A673 (cell line): ENCODE results near the gene NDC80. TPM values are rescaled to one million over a fixed set of nuclear protein-coding genes. Genes with fewer than 3 reads are reported as not detected.

ENCODE experiments used
- BruUV-seq: library from RNA; stranded (reverse); fragments of 400-500 nt; replicated peaks from 2 replicates; lab custom pipeline; 2021; lab: Mats Ljungman, UMichigan
- CTCF ChIA-PET: fragments of 300-600 bp; sonication (Branson Sonifier 250); formaldehyde crosslinking; loops from one replicate; lab custom pipeline; 2022; ENCODE audit warnings: antibody characterized with exemption; lab: Charles Lee
- POLR2A ChIA-PET: fragments of 300-600 bp; sonication (Branson Sonifier 250); formaldehyde crosslinking; loops from one replicate; lab custom pipeline; 2022; ENCODE audit warnings: antibody characterized with exemption; ENCODE audit not compliant: low non-redundant PET; lab: Charles Lee
- DNase-seq: peaks from one replicate; pipeline ENCODE4 v3.0.0-alpha.2; 2015; ENCODE audit warnings: low spot score
- H3K27ac ChIP-seq: fragments of 200-600 bp; sonication (generic); 2 replicates; pipeline ENCODE4 v1.5.1; 2016; ENCODE audit warnings: mixed run types, low read depth, mild to moderate bottlenecking, mixed read lengths, antibody characterized with exemption, low read length; ENCODE audit not compliant: poor library complexity, severe bottlenecking
- H3K27me3 ChIP-seq: fragments of 200-600 bp; sonication (generic); replicated peaks from 2 replicates; pipeline ENCODE4 v1.6.1; 2017; ENCODE audit warnings: mixed run types, low read depth, mild to moderate bottlenecking, mixed read lengths, antibody characterized with exemption, low read length; ENCODE audit not compliant: insufficient read depth, poor library complexity
- H3K36me3 ChIP-seq: fragments of 200-600 bp; sonication (generic); 2 replicates; pipeline ENCODE4 v1.6.1; 2016; ENCODE audit warnings: mixed run types, mild to moderate bottlenecking, mixed read lengths, antibody characterized with exemption, low read length; ENCODE audit not compliant: insufficient read depth, poor library complexity, severe bottlenecking
- H3K4me1 ChIP-seq: fragments of 200-600 bp; sonication (generic); 2 replicates; pipeline ENCODE4 v1.6.1; 2017; ENCODE audit warnings: mixed run types, mild to moderate bottlenecking, mixed read lengths, antibody characterized with exemption, low read length; ENCODE audit not compliant: insufficient read depth, poor library complexity, severe bottlenecking
- H3K4me3 ChIP-seq: fragments of 200-600 bp; sonication (generic); 2 replicates; pipeline ENCODE4 v1.5.1; 2016; ENCODE audit warnings: low read depth, mixed run types, mild to moderate bottlenecking, mixed read lengths, low read length; ENCODE audit not compliant: poor library complexity, severe bottlenecking
- H3K9me3 ChIP-seq: fragments of 200-600 bp; sonication (generic); 2 replicates; pipeline ENCODE4 v1.6.1; 2016; ENCODE audit warnings: mixed run types, low read depth, mild to moderate bottlenecking, mixed read lengths, antibody characterized with exemption, low read length; ENCODE audit not compliant: poor library complexity, severe bottlenecking
- EZH2 ChIP-seq: fragments of 200-600 bp; sonication (generic); IDR thresholded peaks from 2 replicates; pipeline ENCODE4 v1.6.1; 2017; ENCODE audit warnings: borderline replicate concordance, low read depth, mild to moderate bottlenecking, mixed read lengths, antibody characterized with exemption, low read length; ENCODE audit not compliant: poor library complexity, severe bottlenecking
- intact Hi-C: fragments of 100-400 bp; cut with micrococcal nuclease; formaldehyde crosslinking; loops from one replicate; pipeline ENCODE4 v1.10.0; 2022; ENCODE audit not compliant: unreplicated experiment
- total RNA-seq: library from RNA; stranded (reverse); gene quantifications from 2 replicates; pipeline ENCODE4 v1.2.3, GENCODE V29; 2021
- TF ChIP-seq, protein P1 (sequence below): fragments of 300-800, 200-600 bp; sonication (generic); conservative IDR thresholded peaks from 2 replicates; pipeline ENCODE4 v1.5.1; 2017; ENCODE audit warnings: low read depth, mild to moderate bottlenecking, antibody characterized with exemption, low read length, moderate library complexity, mixed read lengths

NDC80 gene
- total RNA-seq, 1 experiment from 2014 or later: 72.6 TPM

DNA sequence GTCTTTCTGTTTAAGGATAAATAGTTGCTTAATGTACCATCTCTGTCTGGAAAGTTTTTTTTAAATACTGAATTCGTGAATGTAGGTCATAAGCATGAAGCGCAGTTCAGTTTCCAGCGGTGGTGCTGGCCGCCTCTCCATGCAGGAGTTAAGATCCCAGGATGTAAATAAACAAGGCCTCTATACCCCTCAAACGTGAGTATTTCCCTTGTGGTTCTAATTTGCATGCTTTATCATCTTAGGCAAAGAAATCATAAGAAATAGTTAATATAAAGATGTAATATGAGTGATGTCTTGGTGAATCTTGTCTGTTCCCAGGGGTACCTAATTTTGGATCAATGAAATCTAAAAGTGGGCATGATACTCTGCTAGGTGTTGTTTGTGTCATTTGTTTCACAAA is 1.5 kb downstream of the NDC80 start:
- BruUV-seq: no TSS peak
- peak overlapping the region; percentile 99 for H3K27ac ChIP-seq
- DNase-seq: no peak
- CTCF ChIA-PET: no interaction called here
- H3K4me1 ChIP-seq: peaks cover 23% of the 10 kb centered on the region
- H3K27me3 ChIP-seq: no peaks in the 10 kb centered on the region
- POLR2A ChIA-PET: interaction anchor here (0.9 kb wide), 1 partner anchor 140 kb away, joined by 3 read pairs; no protein-coding TSS in a partner anchor
- peak overlapping the region; percentile 88 for H3K4me3 ChIP-seq
- no peaks in the 10 kb centered on the region for H3K9me3 ChIP-seq
- peaks cover 44% of the 10 kb centered on the region for H3K36me3 ChIP-seq
- TF ChIP-seq, protein P1, sequence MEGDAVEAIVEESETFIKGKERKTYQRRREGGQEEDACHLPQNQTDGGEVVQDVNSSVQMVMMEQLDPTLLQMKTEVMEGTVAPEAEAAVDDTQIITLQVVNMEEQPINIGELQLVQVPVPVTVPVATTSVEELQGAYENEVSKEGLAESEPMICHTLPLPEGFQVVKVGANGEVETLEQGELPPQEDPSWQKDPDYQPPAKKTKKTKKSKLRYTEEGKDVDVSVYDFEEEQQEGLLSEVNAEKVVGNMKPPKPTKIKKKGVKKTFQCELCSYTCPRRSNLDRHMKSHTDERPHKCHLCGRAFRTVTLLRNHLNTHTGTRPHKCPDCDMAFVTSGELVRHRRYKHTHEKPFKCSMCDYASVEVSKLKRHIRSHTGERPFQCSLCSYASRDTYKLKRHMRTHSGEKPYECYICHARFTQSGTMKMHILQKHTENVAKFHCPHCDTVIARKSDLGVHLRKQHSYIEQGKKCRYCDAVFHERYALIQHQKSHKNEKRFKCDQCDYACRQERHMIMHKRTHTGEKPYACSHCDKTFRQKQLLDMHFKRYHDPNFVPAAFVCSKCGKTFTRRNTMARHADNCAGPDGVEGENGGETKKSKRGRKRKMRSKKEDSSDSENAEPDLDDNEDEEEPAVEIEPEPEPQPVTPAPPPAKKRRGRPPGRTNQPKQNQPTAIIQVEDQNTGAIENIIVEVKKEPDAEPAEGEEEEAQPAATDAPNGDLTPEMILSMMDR: no peak
- TF ChIP-seq EZH2: no peak
- intact Hi-C loops: no loop called here

- DNase-seq: no peak
- intact Hi-C loops: no loop called here
- ChIA-PET CTCF (no interaction called here), POLR2A (interaction anchor here (0.9 kb wide), 1 partner anchor 139 kb away, joined by 3 read pairs; no protein-coding TSS in a partner anchor)
- Histone ChIP-seq H3K36me3 (peaks cover 49% of the 10 kb centered on the region), H3K27ac (peak overlapping the region; percentile 99), H3K4me1 (peaks cover 23% of the 10 kb centered on the region), H3K27me3 (no peaks in the 10 kb centered on the region), H3K9me3 (no peaks in the 10 kb centered on the region), H3K4me3 (peak overlapping the region; percentile 88)
- no TSS peak for BruUV-seq
- no peak for TF ChIP-seq EZH2
- TF ChIP-seq, protein P1: no peak
Measured at GRCh38 chr18:2573408-2573807, 2.1 kb downstream of the NDC80 start.

DNA sequence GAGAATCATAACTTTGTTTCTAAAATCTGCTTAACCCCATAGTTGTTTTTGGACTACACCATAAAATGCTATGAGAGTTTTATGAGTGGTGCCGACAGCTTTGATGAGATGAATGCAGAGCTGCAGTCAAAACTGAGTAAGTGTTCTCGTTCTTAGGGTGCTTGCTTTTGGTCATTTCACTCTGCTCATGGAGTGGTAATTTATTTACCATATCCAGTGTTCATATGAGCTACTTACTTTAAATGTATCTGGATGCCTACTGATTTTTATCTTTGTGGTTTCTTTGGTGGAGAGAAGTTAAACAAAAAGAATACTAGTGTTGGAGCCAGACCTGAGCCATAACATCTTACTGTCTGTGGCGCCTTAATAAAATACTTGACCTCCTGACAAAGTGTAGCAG is 16.4 kb downstream of the NDC80 start:
- H3K27me3 ChIP-seq: no peaks in the 10 kb centered on the region
- TF ChIP-seq EZH2: no peak
- TF ChIP-seq, protein P1: no peak
- POLR2A ChIA-PET: no interaction called here
- CTCF ChIA-PET: no interaction called here
- no peak overlapping the region for H3K27ac ChIP-seq
- no peak for DNase-seq
- BruUV-seq: no TSS peak
- peaks cover 83% of the 10 kb centered on the region for H3K36me3 ChIP-seq
- intact Hi-C loops: no loop called here
- no peak overlapping the region for H3K4me3 ChIP-seq
- no peaks in the 10 kb centered on the region for H3K9me3 ChIP-seq
- no peaks in the 10 kb centered on the region for H3K4me1 ChIP-seq
